Progenitor cell of endocrine pancreas (in vitro differentiated cells): ENCODE measurements around the gene EXOC6B. TPM values are rescaled to one million over a fixed set of nuclear protein-coding genes. Genes with fewer than 3 reads are reported as not detected.

Source experiments
- DNase-seq: peaks from one replicate; pipeline ENCODE4 v3.0.0; 2021; ENCODE audit warnings: low spot score; ENCODE audit not compliant: unreplicated experiment
- H3K27ac Mint-ChIP-seq: 2 replicates; pipeline ENCODE4 v1.8.0; 2021; ENCODE audit warnings: mild to moderate bottlenecking, moderate library complexity, mixed read lengths
- H3K27me3 Mint-ChIP-seq: 2 replicates; pipeline ENCODE4 v1.8.0; 2021; ENCODE audit warnings: mixed read lengths
- H3K36me3 Mint-ChIP-seq: 2 replicates; pipeline ENCODE4 v1.8.0; 2022; ENCODE audit warnings: mixed read lengths; ENCODE audit not compliant: insufficient read depth
- H3K4me1 Mint-ChIP-seq: 2 replicates; pipeline ENCODE4 v1.8.0; 2021; ENCODE audit warnings: low read depth, mixed read lengths
- H3K4me3 Mint-ChIP-seq: 2 replicates; pipeline ENCODE4 v1.8.0; 2021; ENCODE audit warnings: low read depth, mild to moderate bottlenecking, moderate library complexity, mixed read lengths
- H3K9me3 Mint-ChIP-seq: 2 replicates; pipeline ENCODE4 v1.8.0; 2021; ENCODE audit warnings: low read depth, mixed read lengths
- CTCF ChIP-seq: fragments of 200-600 bp; sonication (generic); IDR thresholded peaks from one replicate; pipeline ENCODE4 v1.5.0; 2021; ENCODE audit warnings: antibody characterized with exemption, mild to moderate bottlenecking; ENCODE audit not compliant: unreplicated experiment
- total RNA-seq: library from RNA; stranded (reverse); gene quantifications from 2 replicates; pipeline ENCODE4 v1.2.1, GENCODE V29; 2021

The EXOC6B gene
- total RNA-seq, 1 donor from 2014 or later = 71.9 TPM

GRCh38 chr2:72793798-72794440, 31.9 kb downstream of the EXOC6B start:
- no peak for DNase-seq
- H3K4me3 Mint-ChIP-seq = no peak overlapping the region
- no peaks in the 10 kb centered on the region for H3K27me3 Mint-ChIP-seq
- H3K27ac Mint-ChIP-seq = no peak overlapping the region
- H3K36me3 Mint-ChIP-seq = peaks cover 4% of the 10 kb centered on the region
- TF ChIP-seq CTCF = no peak
- peaks cover 9% of the 10 kb centered on the region for H3K4me1 Mint-ChIP-seq
- H3K9me3 Mint-ChIP-seq = peaks cover 5% of the 10 kb centered on the region

- Mint-ChIP-seq H3K27me3 (no peaks in the 10 kb centered on the region), H3K27ac (no peak overlapping the region)
Observed at GRCh38 chr2:72789241-72789640, 36.6 kb downstream of the EXOC6B start.

GRCh38 chr2:72788756-72789155, 37.1 kb downstream of the EXOC6B start:
- no peak for TF ChIP-seq CTCF
- no peak overlapping the region for H3K4me3 Mint-ChIP-seq
- H3K27ac Mint-ChIP-seq = no peak overlapping the region
- peaks cover 3% of the 10 kb centered on the region for H3K4me1 Mint-ChIP-seq
- H3K27me3 Mint-ChIP-seq = no peaks in the 10 kb centered on the region
- no peak for DNase-seq
- peaks cover 14% of the 10 kb centered on the region for H3K9me3 Mint-ChIP-seq
- H3K36me3 Mint-ChIP-seq = peaks cover 21% of the 10 kb centered on the region

More at GRCh38 chr2:72789241-72789640, 36.6 kb downstream of the EXOC6B start:
- no peak overlapping the region for H3K4me3 Mint-ChIP-seq
- H3K36me3 Mint-ChIP-seq = peaks cover 16% of the 10 kb centered on the region
- peaks cover 11% of the 10 kb centered on the region for H3K9me3 Mint-ChIP-seq
- DNase-seq = no peak
- peaks cover 5% of the 10 kb centered on the region for H3K4me1 Mint-ChIP-seq
- no peak for TF ChIP-seq CTCF

GRCh38 chr2:72785517-72785916, 40.3 kb downstream of the EXOC6B start:
- H3K36me3 Mint-ChIP-seq = peaks cover 22% of the 10 kb centered on the region
- no peaks in the 10 kb centered on the region for H3K27me3 Mint-ChIP-seq
- no peak overlapping the region for H3K27ac Mint-ChIP-seq
- H3K4me3 Mint-ChIP-seq = no peak overlapping the region
- TF ChIP-seq CTCF = no peak
- DNase-seq = no peak
- H3K4me1 Mint-ChIP-seq = peaks cover 4% of the 10 kb centered on the region
- peaks cover 11% of the 10 kb centered on the region for H3K9me3 Mint-ChIP-seq

GRCh38 chr2:72782520-72782919, 43.3 kb downstream of the EXOC6B start:
- peaks cover 11% of the 10 kb centered on the region for H3K9me3 Mint-ChIP-seq
- no peaks in the 10 kb centered on the region for H3K27me3 Mint-ChIP-seq
- no peak for TF ChIP-seq CTCF
- no peak for DNase-seq
- no peak overlapping the region for H3K27ac Mint-ChIP-seq
- peaks cover 10% of the 10 kb centered on the region for H3K4me1 Mint-ChIP-seq
- no peak overlapping the region for H3K4me3 Mint-ChIP-seq
- peaks cover 22% of the 10 kb centered on the region for H3K36me3 Mint-ChIP-seq
